ENCODE data around the gene NRL. TPM values are rescaled to one million over a fixed set of nuclear protein-coding genes. Genes with fewer than 3 reads are reported as not detected.

Gene NRL
- total RNA-seq, 1 experiment from 2014 or later = 2.5 TPM

- H3K56ac ChIP-seq (ENCODE audit: insufficient read length, low read depth, low read length) = no peak overlapping the region
- H3K9ac ChIP-seq (ENCODE audit: extremely low read depth, insufficient read length, low read length) = no peak overlapping the region
- H3K27me3 ChIP-seq (ENCODE audit: insufficient read depth, low read length) = no peaks in the 10 kb centered on the region
- H3K4ac ChIP-seq (ENCODE audit: low read depth, low read length) = no peak overlapping the region
- no peak overlapping the region for H3K4me2 ChIP-seq (ENCODE audit: insufficient read depth, insufficient read length, low read length)
- no peak overlapping the region for H3K23ac ChIP-seq (ENCODE audit: insufficient read length, low read depth, low read length)
- no peak overlapping the region for H3K4me3 Mint-ChIP-seq
- WGBS (ENCODE audit: extremely low coverage, insufficient read length, low lambda C conversion rate) = no CpG with 5 or more reads among the region's 11 CpGs
- H4K91ac ChIP-seq (ENCODE audit: insufficient read length, low read depth, low read length) = no peak overlapping the region
- no peak overlapping the region for H4K8ac ChIP-seq (replicated peaks; ENCODE audit: insufficient read length, low read depth, low read length)
- H3K14ac ChIP-seq (ENCODE audit: insufficient read depth, low read length) = no peak overlapping the region
- no peaks in the 10 kb centered on the region for H3K79me2 ChIP-seq (ENCODE audit: insufficient read depth, low read length)
- DNase-seq = no peak
- peaks cover 3% of the 10 kb centered on the region; the same call in 1 of the 2 replicates for H3K4me1 ChIP-seq (ENCODE audit: insufficient read depth, low read length)
- H3K36me3 Mint-ChIP-seq (ENCODE audit: insufficient read depth in 1 of 3, low read depth in 3 of 3) = no peaks in the 10 kb centered on the region
- no peaks in the 10 kb centered on the region for H4K20me1 ChIP-seq (ENCODE audit: control insufficient read depth, insufficient read depth, insufficient read length)
- H3K79me1 ChIP-seq (ENCODE audit: insufficient read depth, low read depth, low read length, poor library complexity, severe bottlenecking) = no peaks in the 10 kb centered on the region
- H2BK15ac ChIP-seq (ENCODE audit: low read depth, low read length) = no peak overlapping the region
- no peak overlapping the region for H3K18ac ChIP-seq (ENCODE audit: insufficient read length, low read depth, low read length)
- no peaks in the 10 kb centered on the region for H3K9me3 ChIP-seq (ENCODE audit: control insufficient read depth, low read depth, low read length)
- no peak overlapping the region for H2AK5ac ChIP-seq (ENCODE audit: insufficient read length, low read length)
- H2BK12ac ChIP-seq (ENCODE audit: insufficient read length, low read depth, low read length) = no peak overlapping the region
- no peak overlapping the region for H2BK20ac ChIP-seq (ENCODE audit: low read depth, low read length, poor library complexity, severe bottlenecking)
- H3K4me1 Mint-ChIP-seq = peaks cover 21 to 29% of the 10 kb centered on the region in 2 experiments
- no peak overlapping the region; a peak in 1 of 7 replicates for H3K27ac Mint-ChIP-seq
- H3K27ac ChIP-seq (ENCODE audit: insufficient read length, low read depth, low read length) = no peak overlapping the region
- H3T11ph ChIP-seq (ENCODE audit: low read length) = no peak overlapping the region
- H2BK5ac ChIP-seq (ENCODE audit: insufficient read length, low read length) = no peak overlapping the region
- no peak overlapping the region for H2BK120ac ChIP-seq (ENCODE audit: low read depth, low read length, poor library complexity, severe bottlenecking)
- H2AFZ ChIP-seq (ENCODE audit: low read length) = no peak overlapping the region
- no peak for TF ChIP-seq CTCF (conservative IDR thresholded peaks at IDR 0.05)
- H3K27me3 Mint-ChIP-seq (ENCODE audit: low read depth) = peaks cover under 1% of the 10 kb centered on the region
- no peaks in the 10 kb centered on the region for H3K9me3 Mint-ChIP-seq
- no peak overlapping the region for H4K5ac ChIP-seq (ENCODE audit: insufficient read length, low read depth, low read length)
- no peaks in the 10 kb centered on the region for H3K23me2 ChIP-seq (ENCODE audit: insufficient read length, low read depth, low read length, poor library complexity, severe bottlenecking)
Observed at GRCh38 chr14:24074625-24075484, 39.9 kb downstream of the NRL start.

Measured in H9 (cell line).